NAMALWA (cell line): ENCODE measurements around the gene WWTR1.

Experiments used
- DNase-seq: peaks from one replicate; pipeline ENCODE4 v3.0.0-alpha.2; 2015; ENCODE audit warnings: low spot score

The WWTR1 gene

GRCh38 chr3:149566292-149566975 is 91.4 kb downstream of the WWTR1 start:
- DNase-seq, result no peak

GRCh38 chr3:149564079-149564478 is 93.7 kb downstream of the WWTR1 start:
- no peak for DNase-seq

GRCh38 chr3:149563114-149563513 is 94.7 kb downstream of the WWTR1 start:
- no peak for DNase-seq

- DNase-seq, result no peak
These were observed 97.2 kb downstream of the WWTR1 start for GRCh38 chr3:149560617-149561016.

- DNase-seq, result no peak
These were observed 97.8 kb downstream of the WWTR1 start for GRCh38 chr3:149560001-149560400.

- DNase-seq, result no peak
These were observed 98.3 kb downstream of the WWTR1 start for GRCh38 chr3:149559525-149559924.

- DNase-seq, result no peak
These were observed 101.9 kb downstream of the WWTR1 start for GRCh38 chr3:149555927-149556326.

GRCh38 chr3:149554826-149555225 is 103.0 kb downstream of the WWTR1 start:
- DNase-seq, result no peak

GRCh38 chr3:149553781-149554451 is 103.9 kb downstream of the WWTR1 start:
- DNase-seq, result no peak

GRCh38 chr3:149552700-149553099 is 105.1 kb downstream of the WWTR1 start:
- DNase-seq, result no peak

GRCh38 chr3:149551500-149551899 is 106.3 kb downstream of the WWTR1 start:
- DNase-seq, result no peak

- no peak for DNase-seq
These were observed 109.2 kb downstream of the WWTR1 start for GRCh38 chr3:149548669-149549065.

GRCh38 chr3:149547954-149548668 is 109.7 kb downstream of the WWTR1 start:
- DNase-seq, result no peak

GRCh38 chr3:149547413-149547812 is 110.4 kb downstream of the WWTR1 start:
- DNase-seq, result no peak

- DNase-seq, result no peak
These were observed 112.8 kb downstream of the WWTR1 start for GRCh38 chr3:149545049-149545448.

- no peak for DNase-seq
These were observed 115.2 kb downstream of the WWTR1 start for GRCh38 chr3:149542375-149543312.

- no peak for DNase-seq
These were observed 116.7 kb downstream of the WWTR1 start for GRCh38 chr3:149541091-149541491.

GRCh38 chr3:149538371-149538770 is 119.5 kb downstream of the WWTR1 start:
- DNase-seq, result no peak

- DNase-seq, result no peak
These were observed 121.4 kb downstream of the WWTR1 start for GRCh38 chr3:149536429-149536828.

GRCh38 chr3:149535333-149535685 is 122.5 kb downstream of the WWTR1 start:
- no peak for DNase-seq

- no peak for DNase-seq
These were observed 123.0 kb downstream of the WWTR1 start for GRCh38 chr3:149534671-149535332.

- no peak for DNase-seq
These were observed 123.7 kb downstream of the WWTR1 start for GRCh38 chr3:149534082-149534481.
